Measurements from ENCODE around the gene PRSS56.

Gene PRSS56

DNA sequence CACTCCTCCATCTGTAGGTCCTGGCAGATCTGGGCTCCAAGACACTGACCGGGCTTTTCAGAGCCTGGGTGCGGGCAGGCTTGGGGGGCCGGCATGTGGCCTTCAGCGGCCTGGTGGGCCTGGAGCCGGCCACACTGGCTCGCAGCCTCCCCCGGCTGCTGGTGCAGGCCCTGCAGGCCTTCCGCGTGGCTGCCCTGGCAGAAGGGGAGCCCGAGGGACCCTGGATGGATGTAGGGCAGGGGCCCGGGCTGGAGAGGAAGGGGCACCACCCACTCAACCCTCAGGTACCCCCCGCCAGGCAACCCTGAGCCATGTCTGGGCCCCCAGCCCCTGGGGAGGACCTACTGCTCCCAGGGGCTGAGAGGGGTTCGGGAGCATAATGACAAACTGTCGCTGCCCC is 5.0 kb downstream of the PRSS56 start:
- Histone ChIP-seq H3K27me3 (ENCODE audit: insufficient read depth, poor library complexity, severe bottlenecking) (peaks cover 35% of the 10 kb centered on the region), H3K9me3 (ENCODE audit: severe bottlenecking) (no peaks in the 10 kb centered on the region)
- TF ChIP-seq CTCF (IDR thresholded peaks at IDR 0.05; ENCODE audit: poor library complexity, severe bottlenecking): no peak

DNA sequence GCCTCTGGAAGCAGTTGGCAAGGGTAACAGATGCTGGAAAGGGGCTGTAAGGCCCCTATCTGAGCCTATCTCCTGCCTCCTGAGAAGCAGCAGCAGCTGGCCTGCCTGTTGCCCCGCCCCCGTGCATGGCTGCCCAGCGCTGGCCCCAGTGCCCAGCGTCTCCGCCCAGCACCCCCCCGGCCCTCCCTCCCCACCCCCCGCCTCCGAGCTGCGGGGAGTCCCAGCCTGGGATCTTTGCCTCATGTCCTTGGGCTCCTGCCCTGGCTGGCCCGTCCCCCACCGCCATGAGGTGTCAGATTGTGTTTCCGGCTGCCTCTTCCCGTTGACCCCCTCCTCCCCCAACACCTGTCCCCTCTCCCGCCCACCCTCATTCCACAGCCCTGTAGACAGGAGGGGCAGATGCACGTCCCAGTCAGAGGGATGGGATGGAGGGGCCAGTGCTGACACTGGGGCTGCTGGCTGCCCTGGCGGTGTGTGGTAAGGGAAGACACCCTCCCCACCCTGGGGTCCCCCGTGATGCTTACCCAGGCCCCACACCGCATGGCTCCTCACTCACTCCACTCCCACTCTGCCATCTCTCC is 5.7 kb downstream of the PRSS56 start, which contains the start of gene CHRND:
TSS of gene CHRND (plus strand) at position 370 of the 581 bp plus-strand sequence. CDS start at position 426, 56 bp downstream.
- no peak for ATAC-seq (ENCODE audit: low read depth)
- peaks cover 35% of the 10 kb centered on the region for H3K27me3 ChIP-seq (ENCODE audit: insufficient read depth, poor library complexity, severe bottlenecking)

More for the DNA sequence above, 5.0 kb downstream of the PRSS56 start:
- ATAC-seq (ENCODE audit: low read depth): no peak
- Histone ChIP-seq H3K4me1 (ENCODE audit: insufficient read depth, poor library complexity, severe bottlenecking) (no peaks in the 10 kb centered on the region), H3K27ac (ENCODE audit: poor library complexity, severe bottlenecking) (no peak overlapping the region), H3K36me3 (ENCODE audit: low read depth) (no peaks in the 10 kb centered on the region), H3K4me3 (ENCODE audit: severe bottlenecking) (no peak overlapping the region)
- DNase-seq (ENCODE audit: low spot score): no peak

GRCh38 chr2:232526372-232526941 is 6.3 kb downstream of the PRSS56 start:
- DNase-seq (ENCODE audit: low spot score): no peak
- H3K4me3 ChIP-seq (ENCODE audit: severe bottlenecking): no peak overlapping the region
- H3K9me3 ChIP-seq (ENCODE audit: severe bottlenecking): no peaks in the 10 kb centered on the region
- no peak for ATAC-seq (ENCODE audit: low read depth)
- TF ChIP-seq CTCF (IDR thresholded peaks at IDR 0.05; ENCODE audit: poor library complexity, severe bottlenecking): no peak
- H3K27ac ChIP-seq (ENCODE audit: poor library complexity, severe bottlenecking): no peak overlapping the region
- H3K4me1 ChIP-seq (ENCODE audit: insufficient read depth, poor library complexity, severe bottlenecking): no peaks in the 10 kb centered on the region
- peaks cover 31% of the 10 kb centered on the region for H3K27me3 ChIP-seq (ENCODE audit: insufficient read depth, poor library complexity, severe bottlenecking)
- H3K36me3 ChIP-seq (ENCODE audit: low read depth): no peaks in the 10 kb centered on the region

More for the DNA sequence above, 5.7 kb downstream of the PRSS56 start, which contains the start of gene CHRND:
- Histone ChIP-seq H3K9me3 (ENCODE audit: severe bottlenecking) (no peaks in the 10 kb centered on the region), H3K27ac (ENCODE audit: poor library complexity, severe bottlenecking) (no peak within 1 kb of the TSS), H3K4me1 (ENCODE audit: insufficient read depth, poor library complexity, severe bottlenecking) (no peaks in the 10 kb centered on the region), H3K36me3 (ENCODE audit: low read depth) (no peaks in the 10 kb centered on the region), H3K4me3 (ENCODE audit: severe bottlenecking) (no peak within 1 kb of the TSS)
- no peak for DNase-seq (ENCODE audit: low spot score)
- no peak for TF ChIP-seq CTCF (IDR thresholded peaks at IDR 0.05; ENCODE audit: poor library complexity, severe bottlenecking)

GRCh38 chr2:232527905-232528470 is 7.8 kb downstream of the PRSS56 start:
- Histone ChIP-seq H3K27me3 (ENCODE audit: insufficient read depth, poor library complexity, severe bottlenecking) (peaks cover 18% of the 10 kb centered on the region), H3K4me1 (ENCODE audit: insufficient read depth, poor library complexity, severe bottlenecking) (no peaks in the 10 kb centered on the region), H3K36me3 (ENCODE audit: low read depth) (no peaks in the 10 kb centered on the region), H3K27ac (ENCODE audit: poor library complexity, severe bottlenecking) (no peak overlapping the region), H3K9me3 (ENCODE audit: severe bottlenecking) (no peaks in the 10 kb centered on the region), H3K4me3 (ENCODE audit: severe bottlenecking) (no peak overlapping the region)
- ATAC-seq (ENCODE audit: low read depth) (no peak), DNase-seq (ENCODE audit: low spot score) (no peak)
- no peak for TF ChIP-seq CTCF (IDR thresholded peaks at IDR 0.05; ENCODE audit: poor library complexity, severe bottlenecking)

Data from RWPE2 (cell line).